Upper lobe of left lung (tissue), 6 donors: ENCODE measurements around the gene DNAAF1. TPM values are rescaled to one million over a fixed set of nuclear protein-coding genes. Genes with fewer than 3 reads are reported as not detected.

Source experiments
- ATAC-seq, 2 donors: fragments of 200-7000 bp; cut with Tn5 transposase; one replicate each; pipeline ENCODE4 v1.9.1; 2022; ENCODE audit warnings: mild to moderate bottlenecking in 2 of 2, moderate library complexity in 2 of 2; ENCODE audit not compliant: low FRiP score in 2 of 2
- DNase-seq, 2 donors: peaks; one replicate each; pipeline ENCODE4 v3.0.0-alpha.2; 2019 to 2020
- H3K27ac ChIP-seq, 4 donors: fragments of 200-600 bp; sonication (generic); one replicate each; pipeline ENCODE4 v1.5.1; 2016 to 2019
- H3K27me3 ChIP-seq, 4 donors: fragments of 200-600 bp; sonication (generic); one replicate each; pipeline ENCODE4 v1.5.1; 2017 to 2019
- H3K36me3 ChIP-seq, 4 donors: fragments of 200-600 bp; sonication (generic); one replicate each; pipeline ENCODE4 v1.5.1; 2016 to 2019
- H3K4me1 ChIP-seq, 4 donors: fragments of 200-600 bp; sonication (generic); one replicate each; pipeline ENCODE4 v1.5.1; 2018 to 2019
- H3K4me3 ChIP-seq, 4 donors: fragments of 200-600 bp; sonication (generic); one replicate each; pipeline ENCODE4 v1.5.1; 2017 to 2019; ENCODE audit warnings: mild to moderate bottlenecking in 2 of 4, moderate library complexity in 1 of 4
- H3K9me3 ChIP-seq, 4 donors: fragments of 200-600 bp; sonication (generic); one replicate each; pipeline ENCODE4 v1.5.1; 2018 to 2019
- CTCF ChIP-seq, 6 experiments: fragments of 450-650 bp in 4 of 6; fragments of 200-600 bp in 2 of 6; sonication (generic) in 2 of 6; IDR thresholded peaks; one replicate each; pipeline ENCODE4 v1.5.1; 2016 to 2019; ENCODE audit warnings: antibody characterized with exemption in 6 of 6
- EP300 ChIP-seq, 4 donors: sonication (generic); formaldehyde crosslinking; IDR thresholded peaks; one replicate each; pipeline ENCODE4 v1.5.1; 2017; ENCODE audit warnings: antibody characterized with exemption in 4 of 4, control low read depth in 2 of 4
- POLR2A ChIP-seq, 4 donors: fragments of 450-650 bp; IDR thresholded peaks; one replicate each; pipeline ENCODE4 v1.5.1; 2016 to 2017; ENCODE audit warnings: antibody characterized with exemption in 4 of 4, mild to moderate bottlenecking in 2 of 4
- POLR2AphosphoS5 ChIP-seq, 2 donors: sonication (generic); formaldehyde crosslinking; IDR thresholded peaks; one replicate each; pipeline ENCODE4 v1.5.1; 2017; ENCODE audit warnings: antibody characterized with exemption in 2 of 2
- WGBS, 2 donors: methylation state at CpG; one replicate each; pipeline ENCODE4 v1.1.5; 2017 to 2018; 5-methylcytosine and 5-hydroxymethylcytosine counted together
- total RNA-seq, 6 donors: library from RNA; depleted of rRNA in 4 of 6; stranded (reverse); fragments of >200 nt in 4 of 6; gene quantifications; one replicate each; pipeline versions ENCODE4 v1.1.0 to v1.2.1, GENCODE V29; 2016 to 2021
- donor health status: DM: no; HTN: no; CAD: no; lungs with moderate emphysema.
- donor health status: DM: no; HTN: yes; CAD: no; lungs with severe emphysema.

Gene DNAAF1
- total RNA-seq, 6 donors from 2014 or later: 0.97 to 58.7 (median 28.5) TPM

GRCh38 chr16:84124257-84125073, 20.6 kb upstream of the DNAAF1 start:
- no peaks in the 10 kb centered on the region for H3K9me3 ChIP-seq
- H3K27ac ChIP-seq: no peak overlapping the region
- H3K36me3 ChIP-seq: peaks cover 5 to 49% (median 22%) of the 10 kb centered on the region in 4 donors
- TF ChIP-seq EP300 (IDR thresholded peaks at IDR 0.05) (no peak), CTCF (IDR thresholded peaks at IDR 0.05) (no peak), POLR2A (IDR thresholded peaks at IDR 0.05) (no peak), POLR2AphosphoS5 (IDR thresholded peaks at IDR 0.05) (no peak)
- no peak for ATAC-seq
- no peak for DNase-seq
- no peaks in the 10 kb centered on the region for H3K4me1 ChIP-seq
- 90 to 94% methylated on average over 7 of the region's 7 CpGs for WGBS, 2 donors
- no peak overlapping the region for H3K4me3 ChIP-seq
- no peaks in the 10 kb centered on the region for H3K27me3 ChIP-seq

- H3K27me3 ChIP-seq: no peaks in the 10 kb centered on the region
- DNase-seq (no peak), ATAC-seq (no peak)
- H3K4me3 ChIP-seq: no peak overlapping the region
- no peaks in the 10 kb centered on the region for H3K4me1 ChIP-seq
- H3K36me3 ChIP-seq: peaks cover 11 to 35% (median 18%) of the 10 kb centered on the region in 4 donors
- no peak for TF ChIP-seq POLR2AphosphoS5 (IDR thresholded peaks at IDR 0.05)
- no peak for TF ChIP-seq CTCF (IDR thresholded peaks at IDR 0.05)
- no peak for TF ChIP-seq EP300 (IDR thresholded peaks at IDR 0.05)
- TF ChIP-seq POLR2A (IDR thresholded peaks at IDR 0.05): no peak
- no peak overlapping the region for H3K27ac ChIP-seq
- H3K9me3 ChIP-seq: no peaks in the 10 kb centered on the region
- 76 to 77% methylated on average over 5 of the region's 5 CpGs for WGBS, 2 donors
These were observed 14.0 kb upstream of the DNAAF1 start for GRCh38 chr16:84131117-84131516.

DNA sequence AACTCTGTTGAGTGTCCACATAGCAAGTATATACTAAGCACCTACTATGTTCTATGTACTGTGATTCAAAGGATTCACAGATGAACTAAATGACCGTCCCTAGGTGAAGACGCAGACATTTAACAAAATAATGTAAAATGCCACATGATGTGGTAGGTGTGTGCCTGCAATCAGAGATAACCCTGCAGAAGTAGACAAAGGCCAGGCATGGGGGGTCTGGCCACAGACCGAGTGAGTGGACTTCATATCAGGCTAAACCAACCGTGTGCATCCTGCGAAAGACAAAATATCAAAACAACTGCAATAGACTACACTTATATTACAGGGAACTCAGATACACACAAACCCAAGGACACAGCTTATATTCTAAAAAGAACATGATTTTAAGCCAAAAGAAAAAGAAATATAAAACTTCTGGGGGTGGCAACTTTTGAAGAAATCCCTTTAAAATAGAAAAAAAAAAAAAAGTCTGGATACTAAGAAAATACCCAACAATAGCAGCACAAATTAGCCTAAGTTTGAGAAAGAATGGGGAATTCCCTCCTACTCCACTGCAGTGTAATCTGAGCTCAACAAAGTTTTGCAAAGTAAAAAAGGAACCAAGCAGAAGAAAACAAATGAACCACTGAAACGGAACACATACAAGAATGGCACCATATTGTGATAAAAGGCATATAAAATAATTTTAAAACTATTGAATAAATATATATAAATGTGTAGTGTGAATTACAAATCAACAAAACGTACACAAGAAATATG, 12.4 kb upstream of the DNAAF1 start:
- Histone ChIP-seq H3K4me1 (peaks cover 0 to 1% (median 0%) of the 10 kb centered on the region in 4 donors), H3K4me3 (no peak overlapping the region), H3K27me3 (no peaks in the 10 kb centered on the region), H3K36me3 (peaks cover 11 to 27% (median 18%) of the 10 kb centered on the region in 4 donors), H3K9me3 (no peaks in the 10 kb centered on the region), H3K27ac (no peak overlapping the region)
- no peak for TF ChIP-seq POLR2A (IDR thresholded peaks at IDR 0.05)
- ATAC-seq (no peak), DNase-seq (no peak)
- 83 to 93% methylated on average over 7 of the region's 7 CpGs for WGBS, 2 donors

- 92% methylated on average over 11 of the region's 11 CpGs for WGBS, 2 donors
- TF ChIP-seq POLR2AphosphoS5 (IDR thresholded peaks at IDR 0.05) (no peak), EP300 (IDR thresholded peaks at IDR 0.05) (no peak), CTCF (IDR thresholded peaks at IDR 0.05) (no peak), POLR2A (IDR thresholded peaks at IDR 0.05) (no peak)
- ATAC-seq (no peak), DNase-seq (no peak)
- Histone ChIP-seq H3K9me3 (no peaks in the 10 kb centered on the region), H3K4me3 (no peak overlapping the region), H3K4me1 (peaks cover 3 to 18% (median 8%) of the 10 kb centered on the region in 4 donors), H3K27me3 (no peaks in the 10 kb centered on the region), H3K27ac (no peak overlapping the region), H3K36me3 (peaks cover 0 to 4% (median 0%) of the 10 kb centered on the region in 4 donors)
These were observed 8.6 kb upstream of the DNAAF1 start for GRCh38 chr16:84136331-84137125.

DNA sequence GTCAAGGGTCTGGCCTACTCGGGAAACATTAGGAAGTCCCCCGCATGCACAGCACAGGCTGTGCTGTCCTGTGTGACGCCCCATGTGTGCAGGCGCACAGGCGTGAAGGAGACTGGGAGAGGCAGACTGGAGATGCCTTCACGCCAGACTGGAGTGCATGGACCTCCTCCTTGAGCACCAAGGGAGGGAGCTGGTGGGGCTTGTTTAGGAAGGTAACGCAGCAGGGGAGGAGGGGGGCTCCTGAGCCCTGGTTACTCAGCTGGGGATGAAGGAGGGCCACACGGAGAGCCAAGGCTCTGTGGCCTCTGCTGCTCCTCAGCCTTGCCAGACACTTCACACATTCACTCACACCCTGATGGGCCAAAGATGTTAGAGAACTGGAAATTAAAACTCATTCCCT, 7.8 kb upstream of the DNAAF1 start:
- peaks cover 3 to 18% (median 8%) of the 10 kb centered on the region in 4 donors for H3K4me1 ChIP-seq
- WGBS, 2 donors: 87 to 92% methylated on average over 8 of the region's 8 CpGs

More for the DNA sequence above, 7.8 kb upstream of the DNAAF1 start:
- H3K9me3 ChIP-seq: no peaks in the 10 kb centered on the region
- DNase-seq: no peak
- H3K27ac ChIP-seq: no peak overlapping the region
- peaks cover 0 to 4% (median 0%) of the 10 kb centered on the region in 4 donors for H3K36me3 ChIP-seq
- TF ChIP-seq POLR2AphosphoS5 (IDR thresholded peaks at IDR 0.05) (no peak), POLR2A (IDR thresholded peaks at IDR 0.05) (no peak), EP300 (IDR thresholded peaks at IDR 0.05) (no peak), CTCF (IDR thresholded peaks at IDR 0.05) (no peak)
- H3K4me3 ChIP-seq: no peak overlapping the region
- no peak for ATAC-seq
- H3K27me3 ChIP-seq: no peaks in the 10 kb centered on the region
